SJCRH30 (cell line): Measurements from ENCODE around the gene ABCC2. TPM values are rescaled to one million over a fixed set of nuclear protein-coding genes. Genes with fewer than 3 reads are reported as not detected.
"Not testable (repeated sequence)": the region's sequence is repeated elsewhere in the genome, so short reads cannot be mapped to it uniquely, and the experiment has no call there.

Experiments used
- DNase-seq, 2 experiments: peaks; one replicate each; pipeline ENCODE4 v3.0.0-alpha.2; 2015 to 2020
- H3K27ac ChIP-seq: fragments of 250-450 bp; sonication (Bioruptor Pico); 2 replicates; pipeline ENCODE4 v1.5.1; 2020; ENCODE audit warnings: mild to moderate bottlenecking, moderate library complexity
- H3K27me3 ChIP-seq: fragments of 250-450 bp; sonication (Bioruptor Pico); 2 replicates; pipeline ENCODE4 v1.5.1; 2020; ENCODE audit warnings: mild to moderate bottlenecking, moderate library complexity
- H3K36me3 ChIP-seq: fragments of 250-450 bp; sonication (Bioruptor Pico); 2 replicates; pipeline ENCODE4 v1.5.1; 2020; ENCODE audit warnings: mild to moderate bottlenecking, moderate library complexity
- H3K4me1 ChIP-seq: fragments of 250-450 bp; sonication (Bioruptor Pico); 2 replicates; pipeline ENCODE4 v1.5.1; 2020; ENCODE audit warnings: mild to moderate bottlenecking, moderate library complexity
- H3K4me3 ChIP-seq: fragments of 250-450 bp; sonication (Bioruptor Pico); 2 replicates; pipeline ENCODE4 v1.5.1; 2020; ENCODE audit warnings: mild to moderate bottlenecking, moderate library complexity
- H3K9me3 ChIP-seq: fragments of 250-450 bp; sonication (Bioruptor Pico); replicated peaks from 2 replicates; pipeline ENCODE4 v1.5.1; 2020; ENCODE audit warnings: mild to moderate bottlenecking, moderate library complexity
- total RNA-seq: library from RNA; depleted of rRNA; stranded (reverse); fragments of >200 nt; shearing (Covaris generic); gene quantifications from 2 replicates; pipeline ENCODE4 v1.2.3, GENCODE V29; 2014

Gene ABCC2
- total RNA-seq, 1 experiment from 2014 or later = 0.24 TPM

DNA sequence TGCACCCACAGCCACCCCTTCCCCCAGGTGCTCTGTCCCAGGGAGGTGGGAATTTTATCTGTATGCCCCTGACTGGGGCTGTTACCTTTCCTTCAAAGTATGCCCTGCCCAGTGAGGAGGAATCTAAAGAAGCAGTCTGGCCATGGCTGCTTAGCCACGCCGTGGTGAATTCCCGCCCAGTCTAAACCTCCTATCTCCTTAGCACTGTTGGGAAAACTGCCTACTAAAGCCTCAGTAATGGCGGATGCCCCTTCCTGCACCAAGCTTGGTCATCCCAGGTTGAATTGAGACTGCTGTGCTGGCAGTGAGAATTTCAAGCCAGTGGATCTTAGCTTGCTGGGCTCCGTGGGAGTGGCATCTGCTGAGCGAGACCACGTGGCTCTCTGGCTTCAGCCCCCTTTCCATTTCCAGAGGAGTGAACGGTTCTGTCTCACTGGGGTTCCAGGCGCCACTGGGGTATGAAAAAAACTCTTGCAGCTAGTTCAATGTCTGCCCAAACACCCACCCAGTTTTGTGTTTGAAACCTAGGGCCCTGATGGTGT lies 87.2 kb downstream of the ABCC2 start:
- Histone ChIP-seq H3K4me1 (no peaks in the 10 kb centered on the region), H3K9me3 (0 out of 2 replicates have a peak, but pooled peaks cover 9% of the 10 kb centered on the region), H3K36me3 (peaks cover under 1% of the 10 kb centered on the region; the same call in 1 of the 2 replicates), H3K4me3 (no peak overlapping the region), H3K27ac (no peak overlapping the region), H3K27me3 (no peaks in the 10 kb centered on the region)
- no peak for DNase-seq

DNA sequence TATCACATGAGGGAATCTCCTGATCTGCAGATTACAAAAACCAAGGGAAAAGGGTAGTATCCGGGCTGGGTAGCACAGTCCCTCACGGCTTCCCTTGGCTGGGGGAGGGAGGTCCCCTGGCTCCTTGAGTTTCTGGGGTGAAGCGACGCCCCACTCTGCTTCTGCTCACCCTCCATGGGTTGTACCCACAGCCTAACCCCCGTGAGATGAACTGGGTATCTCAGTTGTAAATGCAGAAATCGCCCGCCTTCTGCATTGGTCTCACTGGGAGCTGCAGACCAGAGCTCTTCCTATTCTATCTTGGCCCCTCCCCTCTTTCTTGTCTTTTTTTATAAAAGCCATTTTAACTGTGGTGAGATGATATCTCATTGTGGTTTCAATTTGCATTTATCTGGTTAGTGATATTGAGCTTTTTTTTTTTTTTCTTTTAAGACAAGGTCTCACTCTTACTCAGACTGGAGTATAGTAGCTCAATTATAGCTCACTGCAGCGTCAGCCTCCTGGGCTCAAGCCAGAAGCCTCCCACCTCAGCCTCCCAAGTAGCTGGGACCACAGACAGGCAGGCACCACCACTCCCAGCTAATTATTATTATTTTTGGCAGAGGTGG lies 87.8 kb downstream of the ABCC2 start:
- H3K27ac ChIP-seq = no peak overlapping the region
- H3K9me3 ChIP-seq = 0 out of 2 replicates have a peak, but pooled peaks cover 9% of the 10 kb centered on the region
- H3K4me1 ChIP-seq = no peaks in the 10 kb centered on the region
- no peak overlapping the region for H3K4me3 ChIP-seq
- peaks cover 5% of the 10 kb centered on the region for H3K36me3 ChIP-seq
- no peaks in the 10 kb centered on the region for H3K27me3 ChIP-seq
- no peak for DNase-seq

DNA sequence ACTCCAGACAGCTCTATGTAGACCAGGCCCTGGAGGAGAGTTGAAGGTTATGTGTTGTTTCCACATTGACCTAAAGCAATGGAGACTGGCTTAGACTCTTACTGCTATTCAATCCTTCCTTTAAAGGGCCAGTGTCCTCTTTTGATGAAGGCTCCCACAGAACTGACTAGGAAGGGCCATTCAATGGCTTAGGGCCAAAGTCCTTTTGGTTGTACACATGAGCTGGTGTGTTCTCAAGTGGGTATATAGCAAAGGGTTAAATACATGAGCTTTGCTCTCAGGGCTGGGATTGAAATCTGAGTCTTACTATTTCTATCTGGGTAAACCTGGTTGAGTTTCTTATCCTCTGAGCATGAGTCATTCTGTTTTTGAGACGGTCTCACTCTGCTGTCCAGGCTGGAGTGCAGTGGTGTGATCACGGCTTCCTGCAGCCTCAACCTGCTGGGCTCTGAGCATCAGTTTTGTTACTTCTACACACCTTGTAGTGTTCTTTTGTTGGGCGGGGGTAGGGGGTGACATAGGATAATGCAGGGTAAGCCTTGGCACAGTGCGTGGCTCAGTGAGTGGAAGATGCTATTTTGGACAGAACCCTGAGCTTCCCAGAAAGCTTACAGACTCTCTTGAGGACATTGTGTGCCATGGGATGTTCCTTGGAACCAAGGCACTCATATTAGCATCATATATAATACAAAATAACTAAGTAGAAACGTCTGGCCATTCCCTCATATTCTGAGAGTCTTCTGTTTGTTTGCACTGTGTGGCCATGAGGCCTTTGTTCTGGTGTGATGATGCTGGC lies 90.1 kb downstream of the ABCC2 start:
- no peak overlapping the region for H3K4me3 ChIP-seq
- no peak overlapping the region for H3K27ac ChIP-seq
- H3K36me3 ChIP-seq = peaks cover 23% of the 10 kb centered on the region
- DNase-seq = peak in 1 of 2 experiments; percentile 26
- H3K27me3 ChIP-seq = no peaks in the 10 kb centered on the region
- no peaks in the 10 kb centered on the region for H3K4me1 ChIP-seq
- H3K9me3 ChIP-seq = no peaks in the 10 kb centered on the region

DNA sequence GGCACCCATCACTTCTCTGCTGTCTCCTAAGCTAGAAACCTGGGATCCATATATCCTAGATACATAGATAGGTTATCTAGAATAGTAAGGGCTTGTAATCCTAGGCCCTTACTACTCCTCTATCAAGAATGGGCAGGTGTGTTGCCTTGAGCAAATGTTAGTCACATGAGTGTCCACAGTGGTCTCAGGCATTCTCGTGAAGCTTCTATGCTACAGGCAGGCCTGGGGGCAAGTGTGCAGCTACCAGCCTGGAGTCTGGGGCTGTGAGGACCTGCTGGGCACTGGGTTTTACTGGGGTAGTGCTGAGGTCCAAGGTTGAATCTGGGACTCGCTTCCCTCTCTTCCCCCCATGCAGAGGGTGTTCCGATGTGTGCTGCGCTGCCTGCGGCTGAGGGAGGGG lies 91.4 kb downstream of the ABCC2 start:
- Histone ChIP-seq H3K27ac (no peak overlapping the region), H3K4me3 (no peak overlapping the region), H3K9me3 (no peaks in the 10 kb centered on the region), H3K4me1 (no peaks in the 10 kb centered on the region), H3K36me3 (peaks cover 23% of the 10 kb centered on the region), H3K27me3 (no peaks in the 10 kb centered on the region)
- no peak for DNase-seq

DNA sequence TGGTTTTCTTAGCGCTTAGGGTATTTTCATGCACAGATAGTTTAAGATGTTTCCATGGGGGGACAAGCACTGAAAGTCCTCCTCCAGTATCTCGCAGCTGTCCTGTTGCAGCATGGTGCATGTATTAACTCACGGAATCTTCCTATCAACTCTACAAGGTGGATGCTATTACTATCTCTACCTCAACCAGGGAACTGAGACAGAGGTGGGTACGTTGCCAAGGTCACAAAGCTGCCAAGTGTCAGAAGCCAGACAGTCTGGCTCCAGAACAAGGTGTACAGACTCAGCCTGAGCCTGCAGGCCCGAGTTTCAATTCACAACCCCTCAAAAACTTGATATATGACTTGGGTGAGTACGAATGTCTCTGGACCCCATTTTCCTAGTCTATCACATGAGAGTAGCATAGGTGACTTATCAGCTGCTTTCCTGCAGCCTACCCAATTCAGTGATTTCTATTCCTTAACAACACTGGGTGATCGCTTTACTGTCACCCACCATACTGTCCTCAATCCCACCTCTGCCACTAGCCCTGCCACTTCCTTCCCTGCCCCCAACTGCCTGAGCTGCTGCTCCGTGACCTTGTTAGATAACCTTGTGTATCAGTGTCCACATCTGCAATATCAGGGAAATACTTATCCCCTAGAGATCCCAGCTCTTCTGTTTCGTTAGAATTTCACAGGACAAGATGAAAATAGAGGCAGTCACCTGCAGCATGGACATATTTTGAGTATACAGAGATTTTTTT lies 92.1 kb downstream of the ABCC2 start:
- Histone ChIP-seq H3K4me1 (no peaks in the 10 kb centered on the region), H3K36me3 (peaks cover 28% of the 10 kb centered on the region), H3K4me3 (no peak overlapping the region), H3K27me3 (no peaks in the 10 kb centered on the region), H3K27ac (no peak overlapping the region), H3K9me3 (no peaks in the 10 kb centered on the region)
- no peak for DNase-seq

DNA sequence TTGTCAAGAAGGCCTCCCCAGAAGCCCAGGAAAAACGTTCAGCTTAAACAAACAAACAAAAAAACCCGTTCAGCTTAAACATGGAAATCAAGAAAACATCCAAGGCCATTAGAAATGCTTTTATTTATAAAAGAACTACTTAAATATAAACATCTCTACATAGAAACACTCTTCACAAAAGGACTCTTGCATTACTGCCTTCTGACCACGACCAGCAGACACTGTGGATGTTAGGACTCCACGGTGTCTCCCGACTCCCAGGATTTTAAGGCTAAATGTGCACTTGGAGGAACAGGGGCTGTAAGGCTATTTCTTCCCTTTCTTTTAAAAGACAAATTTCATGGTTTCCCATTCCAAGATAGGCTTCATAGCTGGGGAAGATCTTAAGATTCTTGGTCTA lies 93.0 kb downstream of the ABCC2 start:
- no peaks in the 10 kb centered on the region for H3K4me1 ChIP-seq
- no peaks in the 10 kb centered on the region for H3K9me3 ChIP-seq
- no peak for DNase-seq
- H3K27ac ChIP-seq = no peak overlapping the region
- no peak overlapping the region for H3K4me3 ChIP-seq
- H3K36me3 ChIP-seq = peaks cover 30% of the 10 kb centered on the region
- H3K27me3 ChIP-seq = no peaks in the 10 kb centered on the region

DNA sequence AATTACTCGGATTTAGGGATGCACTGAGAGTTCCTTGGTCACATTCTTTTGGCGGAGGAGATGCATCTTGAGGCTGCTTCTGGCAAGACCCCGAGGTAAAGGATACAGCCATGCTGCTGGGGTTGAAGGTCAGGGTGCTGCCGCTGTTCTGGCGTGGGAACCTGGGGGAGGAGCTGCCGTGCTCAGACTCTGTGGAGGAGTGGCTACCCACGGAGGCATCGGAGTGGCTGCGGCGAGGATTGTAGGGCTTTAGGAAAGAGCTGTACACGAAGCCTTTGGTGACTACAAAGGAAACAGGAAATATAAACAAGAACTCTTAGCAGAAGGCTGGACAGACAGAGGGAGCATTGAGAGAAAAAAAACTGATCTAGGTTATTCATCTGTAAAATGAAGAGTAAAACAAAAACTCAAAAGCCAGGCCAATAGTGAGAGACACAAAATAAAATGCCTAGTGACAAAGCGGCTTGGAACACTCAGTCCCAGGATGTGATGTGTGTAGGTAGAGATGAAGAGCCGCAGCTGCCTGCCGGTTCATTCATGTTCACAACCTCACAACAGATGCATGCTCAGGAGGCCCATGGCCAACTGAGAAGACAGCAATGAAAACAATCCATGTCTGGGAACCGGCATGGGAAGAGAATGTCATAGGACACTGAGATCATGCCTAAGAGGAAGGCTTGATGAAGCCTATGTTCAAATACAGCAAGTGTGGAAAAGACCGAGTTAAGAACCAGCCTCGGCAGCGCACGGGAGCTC lies 97.8 kb downstream of the ABCC2 start:
- Histone ChIP-seq H3K27ac (no peak overlapping the region), H3K36me3 (peaks cover 30% of the 10 kb centered on the region), H3K4me3 (no peak overlapping the region), H3K27me3 (no peaks in the 10 kb centered on the region), H3K9me3 (no peaks in the 10 kb centered on the region), H3K4me1 (no peaks in the 10 kb centered on the region)
- no peak for DNase-seq

DNA sequence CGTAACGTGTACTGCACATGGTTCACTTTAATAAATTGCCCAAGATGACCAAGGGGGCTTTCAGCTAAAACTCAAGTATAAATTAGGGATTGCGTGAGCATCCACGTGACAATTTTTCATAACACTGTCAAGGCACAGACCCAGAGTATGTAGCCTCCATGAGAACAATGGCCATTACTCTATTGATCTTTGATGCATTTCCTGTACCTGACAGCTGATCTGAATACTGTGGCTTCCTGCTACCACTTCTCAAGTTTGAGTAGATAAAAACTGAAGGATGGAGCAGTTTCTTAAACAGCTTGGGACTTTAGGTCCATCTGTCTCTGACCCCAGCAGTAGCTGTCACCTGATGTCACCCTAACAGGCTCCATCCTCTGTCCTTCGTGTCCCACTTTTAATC lies 98.9 kb downstream of the ABCC2 start:
- peaks cover 30% of the 10 kb centered on the region for H3K36me3 ChIP-seq
- no peaks in the 10 kb centered on the region for H3K4me1 ChIP-seq
- H3K4me3 ChIP-seq = no peak overlapping the region
- no peak for DNase-seq
- H3K9me3 ChIP-seq = no peaks in the 10 kb centered on the region
- H3K27ac ChIP-seq = no peak overlapping the region
- H3K27me3 ChIP-seq = no peaks in the 10 kb centered on the region

DNA sequence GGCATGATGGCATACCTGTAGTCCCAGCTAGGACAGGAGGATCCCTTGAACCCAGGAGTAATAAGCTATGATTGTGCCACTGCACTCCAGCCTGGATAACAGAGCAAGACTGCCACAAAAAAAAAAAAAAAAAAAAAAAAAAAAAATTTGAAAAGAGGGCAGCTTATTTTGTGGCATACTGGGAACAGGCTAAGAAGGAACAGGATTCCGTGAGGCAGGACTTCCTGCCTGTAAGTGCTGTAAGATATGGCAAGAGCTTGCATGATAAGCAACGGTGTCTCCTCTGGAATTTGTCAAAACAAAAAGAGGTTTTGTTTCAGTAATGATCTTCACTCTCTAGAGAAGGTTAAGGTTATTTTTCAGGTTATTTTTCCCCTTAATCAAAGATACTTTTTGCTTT lies 101.1 kb downstream of the ABCC2 start:
- DNase-seq = no peak
- Histone ChIP-seq H3K9me3 (no peaks in the 10 kb centered on the region), H3K4me1 (no peaks in the 10 kb centered on the region), H3K27ac (no peak overlapping the region), H3K4me3 (no peak overlapping the region), H3K36me3 (peaks cover 22% of the 10 kb centered on the region), H3K27me3 (no peaks in the 10 kb centered on the region)

DNA sequence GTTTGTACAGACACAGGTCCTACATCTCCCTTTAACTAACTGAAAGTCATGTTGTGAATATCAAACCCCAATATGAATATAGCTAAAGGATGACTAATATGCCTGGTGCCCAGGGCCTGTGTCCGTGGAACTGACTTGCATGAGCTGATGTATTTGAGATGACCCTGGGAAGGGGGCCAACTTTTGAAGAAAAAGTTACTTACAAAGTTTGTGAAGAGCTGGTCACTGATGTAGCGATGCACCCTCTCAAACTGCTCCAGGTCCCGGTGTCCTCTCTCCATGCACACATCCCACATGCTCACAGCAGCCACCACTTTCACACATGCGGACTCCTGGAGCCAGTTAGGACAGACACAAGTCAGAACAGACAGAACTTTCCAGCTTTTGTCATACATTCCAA lies 106.2 kb downstream of the ABCC2 start:
- Histone ChIP-seq H3K27me3 (no peaks in the 10 kb centered on the region), H3K4me1 (no peaks in the 10 kb centered on the region), H3K4me3 (no peak overlapping the region), H3K27ac (no peak overlapping the region), H3K9me3 (no peaks in the 10 kb centered on the region), H3K36me3 (peaks cover 24% of the 10 kb centered on the region)
- no peak for DNase-seq

DNA sequence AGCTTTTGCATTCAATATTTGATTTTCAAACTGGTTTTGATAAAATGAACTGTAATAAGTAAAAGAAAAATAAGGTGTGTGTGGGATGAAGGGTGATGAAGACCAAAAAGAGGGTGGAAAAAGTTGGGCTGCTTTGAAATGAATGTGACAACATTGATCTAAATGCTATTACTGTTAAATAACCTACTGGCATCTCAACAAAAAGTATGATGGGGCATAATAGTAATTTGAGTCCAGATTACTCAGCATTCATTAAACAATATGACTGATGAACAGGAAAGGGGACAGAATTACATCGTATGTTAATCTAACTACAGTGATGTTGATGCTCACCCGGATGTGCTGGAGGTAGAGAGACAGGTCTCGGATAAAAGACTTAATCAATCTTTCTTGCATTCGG lies 112.2 kb downstream of the ABCC2 start:
- Histone ChIP-seq H3K27ac (no peak overlapping the region), H3K4me1 (no peaks in the 10 kb centered on the region), H3K27me3 (no peaks in the 10 kb centered on the region), H3K9me3 (no peaks in the 10 kb centered on the region), H3K4me3 (no peak overlapping the region), H3K36me3 (peaks cover 43% of the 10 kb centered on the region)
- no peak for DNase-seq

DNA sequence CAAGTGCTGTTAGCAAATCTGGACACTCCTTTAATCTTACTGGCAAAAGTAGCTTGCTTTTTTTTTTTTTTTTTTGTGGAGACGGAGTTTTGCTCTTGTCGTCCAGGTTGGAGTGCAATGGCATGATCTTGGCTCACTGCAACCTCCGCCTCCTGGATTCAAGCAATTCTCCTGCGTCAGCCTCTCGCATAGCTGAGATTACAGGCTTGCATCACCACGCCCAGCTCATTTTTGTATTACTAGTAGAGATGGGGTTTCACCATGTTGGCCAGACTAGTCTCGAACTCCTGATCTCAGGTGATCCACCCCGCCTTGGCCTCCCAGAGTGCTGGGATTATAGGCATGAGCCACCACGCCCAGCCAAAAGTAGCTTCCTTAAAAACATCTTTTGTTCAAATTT lies 112.6 kb downstream of the ABCC2 start:
- H3K27ac ChIP-seq, DNase-seq, H3K9me3 ChIP-seq, H3K4me1 ChIP-seq, H3K4me3 ChIP-seq, H3K27me3 ChIP-seq: not testable (repeated sequence)
- peaks cover 43% of the 10 kb centered on the region for H3K36me3 ChIP-seq

DNA sequence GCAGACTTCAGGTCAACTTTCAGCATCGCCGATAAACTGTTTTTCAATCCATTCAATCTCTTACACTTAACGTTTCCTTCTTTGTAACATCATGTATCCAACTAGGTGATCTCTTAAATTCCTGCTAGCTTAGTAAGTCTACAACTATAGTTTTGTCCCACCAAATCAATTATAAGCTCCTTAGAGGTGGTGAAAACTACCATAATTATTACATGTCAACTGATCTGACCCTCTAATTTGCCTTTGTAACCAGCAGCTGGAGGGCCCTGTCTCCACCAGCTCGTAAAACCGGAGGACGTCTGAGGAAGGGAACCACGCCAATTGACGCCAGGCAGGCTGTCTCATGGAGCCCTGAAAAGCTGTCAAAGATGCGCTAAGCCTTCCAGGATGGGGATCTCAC lies 113.4 kb downstream of the ABCC2 start:
- no peak overlapping the region for H3K27ac ChIP-seq
- no peaks in the 10 kb centered on the region for H3K27me3 ChIP-seq
- no peak for DNase-seq
- H3K4me1 ChIP-seq = no peaks in the 10 kb centered on the region
- no peak overlapping the region for H3K4me3 ChIP-seq
- H3K9me3 ChIP-seq = no peaks in the 10 kb centered on the region
- peaks cover 39% of the 10 kb centered on the region for H3K36me3 ChIP-seq
